Activated naive CD8-positive, alpha-beta T cell treated with anti-CD3 and anti-CD28 coated beads for 36 hours (primary cell): ENCODE measurements around the gene SUSD4. TPM values are rescaled to one million over a fixed set of nuclear protein-coding genes. Genes with fewer than 3 reads are reported as not detected.

Source experiments
- DNase-seq: peaks from one replicate; pipeline ENCODE4 v3.0.0; 2021
- H3K27ac Mint-ChIP-seq: one replicate; pipeline ENCODE4 v1.8.0; 2022; ENCODE audit warnings: mild to moderate bottlenecking, moderate library complexity, mixed read lengths
- H3K27me3 Mint-ChIP-seq: one replicate; pipeline ENCODE4 v1.8.0; 2022; ENCODE audit warnings: mild to moderate bottlenecking, mixed read lengths
- H3K36me3 Mint-ChIP-seq: one replicate; pipeline ENCODE4 v1.8.0; 2021; ENCODE audit warnings: mild to moderate bottlenecking, mixed read lengths
- H3K4me1 Mint-ChIP-seq: one replicate; pipeline ENCODE4 v1.8.0; 2021; ENCODE audit warnings: mixed read lengths
- H3K4me3 Mint-ChIP-seq: one replicate; pipeline ENCODE4 v1.8.0; 2022; ENCODE audit warnings: mild to moderate bottlenecking, moderate library complexity, mixed read lengths
- H3K9me3 Mint-ChIP-seq: one replicate; pipeline ENCODE4 v1.8.0; 2022; ENCODE audit warnings: mixed read lengths
- total RNA-seq, 2 experiments: library from RNA; stranded (reverse); gene quantifications; one replicate each; pipeline ENCODE4 v1.2.3, GENCODE V29; 2021

The SUSD4 gene
- total RNA-seq, 2 experiments from 2014 or later: 0.22 to 0.33 TPM

GRCh38 chr1:223328566-223328965, 35.4 kb downstream of the SUSD4 start:
- Mint-ChIP-seq H3K27ac (no peak overlapping the region), H3K4me1 (peaks cover 11% of the 10 kb centered on the region), H3K4me3 (no peak overlapping the region), H3K36me3 (no peaks in the 10 kb centered on the region), H3K27me3 (no peaks in the 10 kb centered on the region), H3K9me3 (no peaks in the 10 kb centered on the region)
- no peak for DNase-seq

DNA sequence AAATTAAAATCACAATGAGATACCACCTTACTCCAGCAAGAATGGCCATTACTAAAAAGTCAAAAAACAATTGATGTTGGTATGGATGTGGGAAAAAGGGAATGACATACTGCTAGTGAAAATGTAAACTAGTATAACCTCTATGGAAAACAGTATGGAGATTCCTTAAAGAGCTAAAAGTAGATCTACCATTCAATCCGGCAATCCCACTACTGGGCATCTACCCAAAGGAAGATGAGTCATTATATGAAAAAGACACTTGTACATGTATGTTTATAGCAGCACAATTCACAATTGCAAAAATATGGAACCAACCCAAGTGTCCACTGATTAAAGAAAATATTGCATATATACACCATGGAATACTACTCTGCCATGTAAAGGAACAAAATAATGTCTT, 37.2 kb downstream of the SUSD4 start:
- Mint-ChIP-seq H3K9me3 (no peaks in the 10 kb centered on the region), H3K27me3 (no peaks in the 10 kb centered on the region), H3K4me1 (peaks cover 15% of the 10 kb centered on the region), H3K36me3 (no peaks in the 10 kb centered on the region), H3K4me3 (no peak overlapping the region), H3K27ac (no peak overlapping the region)
- DNase-seq: no peak

DNA sequence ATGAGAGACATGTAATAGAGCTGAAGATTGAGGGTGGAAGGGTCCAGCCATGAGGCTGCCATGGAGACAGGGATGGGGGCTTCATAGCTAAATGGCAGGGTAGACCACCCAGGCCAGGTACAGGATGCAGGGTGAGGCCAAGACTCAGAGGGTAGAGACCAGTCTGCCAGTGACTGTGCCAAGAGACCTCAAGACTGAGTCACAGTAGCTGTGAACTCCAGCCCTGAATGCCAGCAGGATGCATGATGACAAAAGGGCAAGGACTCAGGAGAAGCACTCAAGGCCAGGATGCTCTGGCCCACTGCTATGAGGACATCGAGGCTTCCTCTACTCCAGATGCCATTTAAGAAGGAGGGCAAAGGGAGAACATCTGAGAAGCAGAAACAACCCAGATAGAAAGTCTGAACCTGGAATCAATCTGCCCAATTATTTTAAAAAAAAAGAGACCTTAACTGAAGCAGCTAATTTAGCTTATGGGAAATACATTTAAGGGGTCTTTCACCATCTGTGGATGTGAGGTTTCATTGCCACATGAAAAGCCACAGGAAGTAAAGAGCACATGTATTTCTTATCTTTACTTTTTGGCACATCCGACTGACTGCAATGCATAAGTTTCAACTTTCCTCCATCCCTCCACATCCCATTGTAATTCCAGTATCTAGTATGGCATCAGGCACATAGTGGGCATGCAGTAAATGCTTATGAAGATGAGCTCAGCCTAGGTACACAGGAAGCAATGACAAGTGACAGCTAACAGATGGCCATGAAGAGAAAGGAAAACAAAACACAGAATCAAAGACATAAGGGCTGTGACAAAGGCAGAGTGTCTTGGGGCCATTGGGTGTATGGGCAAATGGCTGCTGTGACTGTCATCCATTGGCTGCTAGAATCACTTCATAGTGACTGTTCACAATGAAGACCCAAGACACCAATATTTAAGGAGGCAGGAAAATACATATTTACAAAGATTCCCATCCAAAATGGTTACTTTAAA, 40.2 kb downstream of the SUSD4 start:
- no peaks in the 10 kb centered on the region for H3K36me3 Mint-ChIP-seq
- no peak for DNase-seq
- H3K27ac Mint-ChIP-seq: no peak overlapping the region
- H3K27me3 Mint-ChIP-seq: no peaks in the 10 kb centered on the region
- peaks cover 10% of the 10 kb centered on the region for H3K4me1 Mint-ChIP-seq
- no peak overlapping the region for H3K4me3 Mint-ChIP-seq
- no peaks in the 10 kb centered on the region for H3K9me3 Mint-ChIP-seq

- H3K9me3 Mint-ChIP-seq: no peaks in the 10 kb centered on the region
- H3K27ac Mint-ChIP-seq: no peak overlapping the region
- H3K27me3 Mint-ChIP-seq: no peaks in the 10 kb centered on the region
- H3K4me3 Mint-ChIP-seq: no peak overlapping the region
- H3K36me3 Mint-ChIP-seq: no peaks in the 10 kb centered on the region
- no peak for DNase-seq
- H3K4me1 Mint-ChIP-seq: peaks cover 10% of the 10 kb centered on the region
These were observed 41.1 kb downstream of the SUSD4 start for GRCh38 chr1:223322868-223323267.

DNA sequence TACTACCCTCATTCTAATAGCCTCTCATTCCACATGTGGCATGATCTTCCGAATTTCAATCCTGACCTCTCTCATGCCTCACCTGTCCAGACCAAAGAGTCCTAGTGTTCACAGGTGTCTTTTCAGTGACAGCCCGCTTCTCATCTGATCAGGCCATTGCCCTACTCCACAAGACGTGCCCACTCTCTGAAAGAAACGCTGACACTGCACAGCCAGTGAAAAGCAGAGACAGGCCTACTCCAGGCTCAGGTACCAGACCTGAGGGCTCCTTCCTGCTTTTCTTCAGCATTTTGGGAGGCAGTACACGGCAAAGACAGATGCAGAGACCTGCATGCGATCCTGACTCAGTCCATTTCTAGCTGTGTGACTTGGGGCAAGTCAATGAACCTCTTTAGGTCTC, 43.0 kb downstream of the SUSD4 start:
- DNase-seq: no peak
- Mint-ChIP-seq H3K27me3 (no peaks in the 10 kb centered on the region), H3K4me1 (peaks cover 10% of the 10 kb centered on the region), H3K9me3 (no peaks in the 10 kb centered on the region), H3K27ac (no peak overlapping the region), H3K36me3 (no peaks in the 10 kb centered on the region), H3K4me3 (no peak overlapping the region)

GRCh38 chr1:223319905-223320580, 43.9 kb downstream of the SUSD4 start:
- no peak for DNase-seq
- H3K27ac Mint-ChIP-seq: no peak overlapping the region
- no peaks in the 10 kb centered on the region for H3K27me3 Mint-ChIP-seq
- peaks cover 10% of the 10 kb centered on the region for H3K4me1 Mint-ChIP-seq
- H3K36me3 Mint-ChIP-seq: no peaks in the 10 kb centered on the region
- H3K4me3 Mint-ChIP-seq: no peak overlapping the region
- no peaks in the 10 kb centered on the region for H3K9me3 Mint-ChIP-seq

GRCh38 chr1:223319398-223319797, 44.6 kb downstream of the SUSD4 start:
- no peaks in the 10 kb centered on the region for H3K36me3 Mint-ChIP-seq
- H3K27ac Mint-ChIP-seq: no peak overlapping the region
- no peak for DNase-seq
- H3K4me3 Mint-ChIP-seq: no peak overlapping the region
- H3K9me3 Mint-ChIP-seq: no peaks in the 10 kb centered on the region
- H3K4me1 Mint-ChIP-seq: peaks cover 10% of the 10 kb centered on the region
- H3K27me3 Mint-ChIP-seq: no peaks in the 10 kb centered on the region

- Mint-ChIP-seq H3K36me3 (no peaks in the 10 kb centered on the region), H3K27me3 (no peaks in the 10 kb centered on the region), H3K27ac (no peak overlapping the region), H3K9me3 (no peaks in the 10 kb centered on the region), H3K4me1 (no peaks in the 10 kb centered on the region), H3K4me3 (no peak overlapping the region)
- DNase-seq: no peak
These were observed 47.9 kb downstream of the SUSD4 start for GRCh38 chr1:223316082-223316481.

DNA sequence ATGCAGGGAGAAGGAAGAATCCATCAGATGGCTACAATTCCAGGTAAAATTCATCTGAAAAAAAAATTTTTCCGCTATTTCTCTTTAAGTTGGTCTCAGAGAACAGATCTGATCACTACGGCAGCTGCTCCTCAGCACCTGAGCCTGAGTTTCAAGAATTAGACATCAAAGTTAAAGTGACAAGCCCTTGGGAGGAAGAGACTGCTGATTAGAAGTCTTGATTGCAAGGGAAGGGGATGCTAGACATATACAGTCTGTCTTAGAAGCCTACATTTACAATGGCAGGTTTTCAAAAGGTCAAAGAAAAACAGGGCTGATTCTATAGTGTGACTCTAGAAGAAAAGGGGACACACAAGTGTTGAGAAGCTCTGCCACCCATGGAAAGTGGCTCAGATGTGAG, 48.3 kb downstream of the SUSD4 start:
- H3K27me3 Mint-ChIP-seq: no peaks in the 10 kb centered on the region
- H3K27ac Mint-ChIP-seq: no peak overlapping the region
- no peak for DNase-seq
- H3K4me1 Mint-ChIP-seq: no peaks in the 10 kb centered on the region
- no peaks in the 10 kb centered on the region for H3K36me3 Mint-ChIP-seq
- H3K4me3 Mint-ChIP-seq: no peak overlapping the region
- H3K9me3 Mint-ChIP-seq: no peaks in the 10 kb centered on the region

GRCh38 chr1:223313415-223313754, 50.6 kb downstream of the SUSD4 start:
- H3K4me3 Mint-ChIP-seq: no peak overlapping the region
- no peak overlapping the region for H3K27ac Mint-ChIP-seq
- no peaks in the 10 kb centered on the region for H3K27me3 Mint-ChIP-seq
- no peaks in the 10 kb centered on the region for H3K9me3 Mint-ChIP-seq
- no peak for DNase-seq
- no peaks in the 10 kb centered on the region for H3K36me3 Mint-ChIP-seq
- no peaks in the 10 kb centered on the region for H3K4me1 Mint-ChIP-seq

- H3K4me1 Mint-ChIP-seq: peaks cover 3% of the 10 kb centered on the region
- H3K36me3 Mint-ChIP-seq: no peaks in the 10 kb centered on the region
- no peak for DNase-seq
- no peaks in the 10 kb centered on the region for H3K27me3 Mint-ChIP-seq
- H3K27ac Mint-ChIP-seq: no peak overlapping the region
- no peak overlapping the region for H3K4me3 Mint-ChIP-seq
- no peaks in the 10 kb centered on the region for H3K9me3 Mint-ChIP-seq
These were observed 51.1 kb downstream of the SUSD4 start for GRCh38 chr1:223312705-223313414.

DNA sequence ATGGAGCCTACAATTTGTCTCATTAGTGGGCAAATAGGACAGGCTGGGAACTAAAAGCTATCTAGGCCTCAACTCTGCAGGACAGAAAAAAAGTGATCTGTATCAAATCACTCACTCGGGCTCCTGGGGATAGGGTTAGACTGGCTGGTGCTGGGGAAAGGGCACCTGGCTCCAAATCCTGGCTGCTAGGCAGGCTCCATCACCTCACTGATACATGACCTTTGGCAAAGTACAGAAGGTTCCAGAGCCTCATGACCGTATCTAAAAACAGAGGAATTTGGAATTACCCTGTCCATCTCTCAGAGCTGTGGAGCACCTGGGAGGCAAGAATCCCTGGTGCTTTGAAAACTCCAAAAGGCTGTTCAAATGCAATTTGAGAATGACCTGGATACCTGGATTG, 51.7 kb downstream of the SUSD4 start:
- no peak for DNase-seq
- no peaks in the 10 kb centered on the region for H3K27me3 Mint-ChIP-seq
- no peak overlapping the region for H3K27ac Mint-ChIP-seq
- H3K9me3 Mint-ChIP-seq: no peaks in the 10 kb centered on the region
- H3K4me1 Mint-ChIP-seq: peaks cover 3% of the 10 kb centered on the region
- H3K4me3 Mint-ChIP-seq: no peak overlapping the region
- no peaks in the 10 kb centered on the region for H3K36me3 Mint-ChIP-seq

DNA sequence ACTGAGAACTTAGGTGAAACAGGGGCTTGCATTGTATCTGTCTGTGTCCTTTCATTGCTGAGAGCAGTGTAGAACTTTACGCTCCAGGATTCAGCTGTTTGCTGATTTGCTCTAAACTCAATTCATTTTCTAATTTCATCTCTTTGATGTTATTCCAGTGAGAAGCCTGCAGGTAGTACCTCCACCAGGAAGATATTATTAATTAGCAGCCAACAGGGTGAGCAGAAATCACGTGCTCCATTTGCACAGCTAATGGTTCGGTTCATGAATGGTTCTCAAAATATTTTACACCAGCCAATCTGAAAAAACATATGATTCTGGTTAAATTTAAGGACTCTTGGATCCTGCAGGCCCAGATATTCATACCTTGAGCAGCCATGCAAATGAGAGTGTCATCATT, 52.1 kb downstream of the SUSD4 start:
- Mint-ChIP-seq H3K27ac (no peak overlapping the region), H3K9me3 (no peaks in the 10 kb centered on the region), H3K4me1 (peaks cover 3% of the 10 kb centered on the region), H3K36me3 (no peaks in the 10 kb centered on the region), H3K27me3 (no peaks in the 10 kb centered on the region), H3K4me3 (no peak overlapping the region)
- DNase-seq: no peak

DNA sequence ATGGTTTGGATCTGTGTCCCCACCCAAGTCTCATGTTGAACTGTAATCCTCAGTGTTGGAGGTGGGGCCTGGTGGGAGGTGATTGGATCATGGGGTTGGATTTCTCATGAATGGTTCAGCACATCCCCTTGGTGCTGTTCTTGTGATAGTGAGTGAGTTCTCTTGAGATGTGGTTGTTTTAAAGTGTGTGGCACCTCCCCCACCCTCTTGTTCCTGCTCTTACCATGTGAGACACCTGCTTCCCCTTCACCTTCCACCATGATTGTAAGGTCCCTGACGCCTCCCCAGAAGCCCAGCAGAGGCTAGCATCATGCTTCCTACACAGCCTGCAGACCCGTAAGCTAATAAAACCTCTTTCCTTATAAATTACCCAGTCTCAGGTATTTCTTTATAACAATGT, 55.8 kb downstream of the SUSD4 start:
- no peaks in the 10 kb centered on the region for H3K9me3 Mint-ChIP-seq
- no peak overlapping the region for H3K4me3 Mint-ChIP-seq
- no peaks in the 10 kb centered on the region for H3K27me3 Mint-ChIP-seq
- no peaks in the 10 kb centered on the region for H3K36me3 Mint-ChIP-seq
- no peak overlapping the region for H3K27ac Mint-ChIP-seq
- peaks cover 3% of the 10 kb centered on the region for H3K4me1 Mint-ChIP-seq
- DNase-seq: no peak

DNA sequence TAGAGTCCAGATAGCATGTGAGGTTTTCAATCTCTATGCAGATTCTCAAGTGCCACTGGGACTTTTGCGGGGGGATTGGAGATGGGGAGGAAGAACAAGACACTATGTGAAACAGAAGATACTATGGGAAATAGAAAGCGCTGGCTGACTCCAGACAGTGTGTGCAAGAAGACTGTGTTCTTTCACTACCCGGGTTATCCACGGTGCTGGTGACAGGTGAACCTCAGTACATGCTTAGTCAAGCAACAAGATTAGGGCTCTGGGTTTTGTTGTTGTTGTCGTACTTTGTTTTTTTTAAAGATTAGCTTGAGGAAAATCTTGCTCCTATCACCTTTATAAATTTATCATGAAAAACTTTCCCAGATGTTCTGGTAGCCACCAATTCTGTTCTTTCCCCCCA, 56.4 kb downstream of the SUSD4 start:
- no peak overlapping the region for H3K27ac Mint-ChIP-seq
- no peaks in the 10 kb centered on the region for H3K36me3 Mint-ChIP-seq
- peaks cover under 1% of the 10 kb centered on the region for H3K9me3 Mint-ChIP-seq
- H3K4me1 Mint-ChIP-seq: peaks cover 3% of the 10 kb centered on the region
- H3K27me3 Mint-ChIP-seq: no peaks in the 10 kb centered on the region
- no peak for DNase-seq
- no peak overlapping the region for H3K4me3 Mint-ChIP-seq
